ENCODE results near the gene EEFSEC.

EEFSEC gene

GRCh38 chr3:128395046-128395445 lies 241.8 kb downstream of the EEFSEC start:
- no peak for DNase-seq (ENCODE audit: low read depth)

GRCh38 chr3:128395500-128396162 lies 242.3 kb downstream of the EEFSEC start:
- no peak for DNase-seq (ENCODE audit: low read depth)

- DNase-seq (ENCODE audit: low read depth): no peak
Observed at GRCh38 chr3:128397484-128397883, 244.2 kb downstream of the EEFSEC start.

GRCh38 chr3:128398586-128398985 lies 245.3 kb downstream of the EEFSEC start:
- DNase-seq (ENCODE audit: low read depth): no peak

GRCh38 chr3:128399221-128399915 lies 246.1 kb downstream of the EEFSEC start:
- no peak for DNase-seq (ENCODE audit: low read depth)

- DNase-seq (ENCODE audit: low read depth): no peak
Observed at GRCh38 chr3:128400671-128401070, 247.4 kb downstream of the EEFSEC start.

GRCh38 chr3:128402319-128402718 lies 249.0 kb downstream of the EEFSEC start:
- no peak for DNase-seq (ENCODE audit: low read depth)

GRCh38 chr3:128402998-128403397 lies 249.7 kb downstream of the EEFSEC start:
- no peak for DNase-seq (ENCODE audit: low read depth)

GRCh38 chr3:128404276-128405068 lies 251.2 kb downstream of the EEFSEC start:
- no peak for DNase-seq (ENCODE audit: low read depth)

- DNase-seq (ENCODE audit: low read depth): no peak
Observed at GRCh38 chr3:128405554-128406277, 252.4 kb downstream of the EEFSEC start.

GRCh38 chr3:128407247-128407646 lies 254.0 kb downstream of the EEFSEC start:
- DNase-seq (ENCODE audit: low read depth): no peak

GRCh38 chr3:128408012-128408692 lies 254.9 kb downstream of the EEFSEC start:
- no peak for DNase-seq (ENCODE audit: low read depth)

GRCh38 chr3:128408693-128409623 lies 255.7 kb downstream of the EEFSEC start:
- no peak for DNase-seq (ENCODE audit: low read depth)

GRCh38 chr3:128409624-128410581 lies 256.6 kb downstream of the EEFSEC start:
- DNase-seq (ENCODE audit: low read depth): no peak

GRCh38 chr3:128410669-128411573 lies 257.6 kb downstream of the EEFSEC start:
- no peak for DNase-seq (ENCODE audit: low read depth)

- DNase-seq (ENCODE audit: low read depth): no peak
Observed at GRCh38 chr3:128411574-128412064, 258.3 kb downstream of the EEFSEC start.

- DNase-seq (ENCODE audit: low read depth): no peak
Observed at GRCh38 chr3:128412180-128413002, 259.1 kb downstream of the EEFSEC start.

Data from T-helper 22 cell (primary cell).